Lower leg skin (tissue), 3 donors: ENCODE data around the gene GSTM2.

ENCODE experiments used
- POLR2A ChIP-seq, 2 donors: fragments of 450-650 bp; IDR thresholded peaks; one replicate each; pipeline ENCODE4 v1.6.1; 2016 to 2017; ENCODE audit warnings: antibody characterized with exemption in 2 of 2, mild to moderate bottlenecking in 1 of 2, moderate library complexity in 1 of 2
- TF ChIP-seq, protein P1 (sequence below), 3 donors: fragments of 450-650 bp; IDR thresholded peaks; one replicate each; pipeline ENCODE4 v1.5.1; 2016; ENCODE audit warnings: antibody characterized with exemption in 3 of 3, mild to moderate bottlenecking in 3 of 3, moderate library complexity in 2 of 3

GRCh38 chr1:109717729-109718128 is 49.9 kb downstream of the GSTM2 start:
- TF ChIP-seq, protein P1, sequence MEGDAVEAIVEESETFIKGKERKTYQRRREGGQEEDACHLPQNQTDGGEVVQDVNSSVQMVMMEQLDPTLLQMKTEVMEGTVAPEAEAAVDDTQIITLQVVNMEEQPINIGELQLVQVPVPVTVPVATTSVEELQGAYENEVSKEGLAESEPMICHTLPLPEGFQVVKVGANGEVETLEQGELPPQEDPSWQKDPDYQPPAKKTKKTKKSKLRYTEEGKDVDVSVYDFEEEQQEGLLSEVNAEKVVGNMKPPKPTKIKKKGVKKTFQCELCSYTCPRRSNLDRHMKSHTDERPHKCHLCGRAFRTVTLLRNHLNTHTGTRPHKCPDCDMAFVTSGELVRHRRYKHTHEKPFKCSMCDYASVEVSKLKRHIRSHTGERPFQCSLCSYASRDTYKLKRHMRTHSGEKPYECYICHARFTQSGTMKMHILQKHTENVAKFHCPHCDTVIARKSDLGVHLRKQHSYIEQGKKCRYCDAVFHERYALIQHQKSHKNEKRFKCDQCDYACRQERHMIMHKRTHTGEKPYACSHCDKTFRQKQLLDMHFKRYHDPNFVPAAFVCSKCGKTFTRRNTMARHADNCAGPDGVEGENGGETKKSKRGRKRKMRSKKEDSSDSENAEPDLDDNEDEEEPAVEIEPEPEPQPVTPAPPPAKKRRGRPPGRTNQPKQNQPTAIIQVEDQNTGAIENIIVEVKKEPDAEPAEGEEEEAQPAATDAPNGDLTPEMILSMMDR (IDR thresholded peaks at IDR 0.05) = no peak
- TF ChIP-seq POLR2A (IDR thresholded peaks at IDR 0.05) = no peak
